Uterus (tissue), 4 donors: ENCODE results near the gene HSPBP1. TPM values are rescaled to one million over a fixed set of nuclear protein-coding genes. Genes with fewer than 3 reads are reported as not detected.
A peak's percentile ranks its signal among the peaks of the same experiment; 100 is the strongest.

Experiments used
- DNase-seq, 2 donors: peaks; one replicate each; pipeline ENCODE4 v3.0.0-alpha.2; 2019 to 2020
- H3K27ac ChIP-seq, 2 donors: fragments of 200-600 bp; sonication (generic); 1 replicate in 1 of 2; 2 replicates in 1 of 2; pipeline ENCODE4 v1.5.1; 2016 to 2018
- H3K27me3 ChIP-seq, 2 donors: fragments of 200-600 bp; sonication (generic); one replicate each; pipeline ENCODE4 v1.5.1; 2018 to 2019; ENCODE audit warnings: control low read depth in 1 of 2
- H3K36me3 ChIP-seq, 2 donors: fragments of 200-600 bp; sonication (generic); one replicate each; pipeline ENCODE4 v1.5.1; 2019; ENCODE audit warnings: control low read depth in 1 of 2
- H3K4me1 ChIP-seq, 2 donors: fragments of 200-600 bp; sonication (generic); one replicate each; pipeline ENCODE4 v1.5.1; 2018 to 2019; ENCODE audit warnings: control low read depth in 1 of 2
- H3K4me3 ChIP-seq, 2 donors: fragments of 200-600 bp; sonication (generic); 1 replicate in 1 of 2; 2 replicates in 1 of 2; pipeline ENCODE4 v1.5.1; 2018 to 2019; ENCODE audit warnings: mild to moderate bottlenecking in 1 of 2
- H3K9me3 ChIP-seq, 2 donors: fragments of 200-600 bp; sonication (generic); one replicate each; pipeline ENCODE4 v1.5.1; 2019; ENCODE audit warnings: control low read depth in 1 of 2
- CTCF ChIP-seq, 4 experiments: fragments of 200-600 bp in 2 of 4; fragments of 450-650 bp in 2 of 4; sonication (generic) in 2 of 4; IDR thresholded peaks; one replicate each; pipeline ENCODE4 v1.5.1; 2016 to 2019; ENCODE audit warnings: antibody characterized with exemption in 4 of 4, mild to moderate bottlenecking in 2 of 4, moderate library complexity in 1 of 4
- POLR2A ChIP-seq, 2 donors: fragments of 450-650 bp; IDR thresholded peaks; one replicate each; pipeline ENCODE4 v1.6.1; 2016; ENCODE audit warnings: antibody characterized with exemption in 2 of 2, mild to moderate bottlenecking in 1 of 2, moderate library complexity in 1 of 2
- intact Hi-C: fragments of 100-400 bp; cut with DNase I; formaldehyde crosslinking; loops from one replicate; pipeline ENCODE4 v1.15.1; 2023; ENCODE audit warnings: low total_unique reads
- total RNA-seq, 4 donors: library from RNA; depleted of rRNA in 3 of 4; stranded (reverse); fragments of >200 nt in 3 of 4; gene quantifications; one replicate each; pipeline versions ENCODE4 v1.1.0 to v1.2.4, GENCODE V29; 2014 to 2023
- donor health status: DM: yes; HTN: yes; CAD: no.

Gene HSPBP1
- total RNA-seq, 4 donors from 2014 or later, result 1.3 to 37.4 (median 25.6) TPM

DNA sequence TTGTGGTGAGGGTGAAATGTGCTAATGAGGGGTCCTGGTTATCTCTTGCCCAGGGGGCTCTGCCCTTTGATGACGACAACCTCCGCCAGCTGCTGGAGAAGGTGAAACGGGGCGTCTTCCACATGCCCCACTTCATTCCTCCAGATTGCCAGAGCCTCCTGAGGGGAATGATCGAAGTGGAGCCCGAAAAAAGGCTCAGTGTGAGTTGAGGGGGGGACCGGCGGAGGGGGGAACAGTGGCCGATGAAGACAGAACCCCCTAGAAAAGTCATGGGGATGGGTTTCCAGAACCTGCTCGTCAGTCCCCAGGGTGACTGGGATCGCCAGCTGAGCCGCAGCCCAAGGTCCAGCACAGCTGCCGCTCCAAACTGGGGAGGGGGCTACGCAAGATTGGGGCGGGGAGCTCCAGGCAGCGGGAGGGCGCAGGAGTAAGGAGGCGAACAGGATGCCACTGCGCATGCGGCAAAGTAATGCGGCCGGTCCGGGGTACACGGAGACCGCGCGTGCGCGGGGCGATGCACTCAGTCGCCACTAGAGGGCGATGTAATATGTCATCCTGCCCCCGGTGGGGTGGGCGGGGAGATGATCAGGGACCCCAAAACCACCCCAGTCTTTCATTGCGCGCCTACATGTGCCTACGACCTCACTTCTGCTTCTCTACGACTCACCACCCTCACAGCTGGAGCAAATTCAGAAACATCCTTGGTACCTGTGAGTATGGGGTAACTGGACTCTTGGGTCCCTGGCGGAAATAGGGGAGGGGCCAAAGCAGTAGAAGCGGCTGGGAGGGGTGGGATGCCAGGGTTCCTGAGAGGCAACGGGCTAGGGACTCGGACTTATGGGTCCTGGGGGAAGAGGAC, 21.8 kb upstream of the HSPBP1 start:
- intact Hi-C loops, result loop anchor here (5.0 kb wide), 1 partner anchor 81 kb away; the partner anchor contains the start of gene TMEM238
- DNase-seq, result peak; percentile 85 to 88
- Histone ChIP-seq H3K36me3 (no peaks in the 10 kb centered on the region), H3K27me3 (no peaks in the 10 kb centered on the region), H3K9me3 (no peaks in the 10 kb centered on the region), H3K27ac (peak overlapping the region in 1 of 2 donors; percentile 40), H3K4me1 (peaks cover 0 to 5% of the 10 kb centered on the region in 2 donors), H3K4me3 (peak overlapping the region in 1 of 2 donors; percentile 21)
- peak; percentile 93 to 99 (median 97) for TF ChIP-seq CTCF (IDR thresholded peaks at IDR 0.05)
- TF ChIP-seq POLR2A (IDR thresholded peaks at IDR 0.05), result peak; percentile 8 to 16

GRCh38 chr19:55300886-55301458, 21.1 kb upstream of the HSPBP1 start:
- TF ChIP-seq CTCF (IDR thresholded peaks at IDR 0.05) (no peak), POLR2A (IDR thresholded peaks at IDR 0.05) (no peak)
- H3K27ac ChIP-seq, result no peak overlapping the region
- intact Hi-C loops, result loop anchor here (5.0 kb wide), 1 partner anchor 81 kb away; the partner anchor contains the start of gene TMEM238
- H3K4me3 ChIP-seq, result peak overlapping the region in 1 of 2 donors; percentile 21
- peaks cover 0 to 5% of the 10 kb centered on the region in 2 donors for H3K4me1 ChIP-seq
- no peaks in the 10 kb centered on the region for H3K9me3 ChIP-seq
- DNase-seq, result no peak
- H3K36me3 ChIP-seq, result no peaks in the 10 kb centered on the region
- H3K27me3 ChIP-seq, result no peaks in the 10 kb centered on the region

GRCh38 chr19:55299991-55300390, 20.1 kb upstream of the HSPBP1 start:
- H3K4me1 ChIP-seq, result peaks cover 0 to 5% of the 10 kb centered on the region in 2 donors
- TF ChIP-seq POLR2A (IDR thresholded peaks at IDR 0.05), result no peak
- TF ChIP-seq CTCF (IDR thresholded peaks at IDR 0.05), result no peak
- no peaks in the 10 kb centered on the region for H3K36me3 ChIP-seq
- H3K4me3 ChIP-seq, result no peak overlapping the region
- H3K27me3 ChIP-seq, result no peaks in the 10 kb centered on the region
- no peak overlapping the region for H3K27ac ChIP-seq
- no peak for DNase-seq
- intact Hi-C loops, result loop anchor here (5.0 kb wide), 1 partner anchor 82 kb away; the partner anchor contains the start of gene TMEM238
- H3K9me3 ChIP-seq, result no peaks in the 10 kb centered on the region

DNA sequence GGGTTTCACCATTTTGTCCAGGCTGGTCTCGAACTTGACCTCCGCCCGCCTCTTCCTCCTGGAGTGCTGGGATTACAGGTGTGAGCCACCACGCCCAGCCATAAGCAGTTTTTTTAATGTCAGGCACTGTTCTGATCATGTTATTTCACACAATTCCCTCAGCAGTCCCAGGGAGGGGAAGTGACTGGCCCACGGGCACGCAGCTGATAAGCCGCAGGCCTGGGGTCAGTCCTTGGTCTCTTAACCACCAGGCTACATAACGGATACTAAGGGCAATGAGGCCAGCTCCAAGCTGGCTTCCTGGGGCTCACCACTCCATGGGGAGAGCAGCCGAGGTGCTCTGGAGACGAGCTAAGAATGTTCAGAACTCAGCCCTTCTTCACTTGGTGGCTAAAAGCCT, 17.4 kb upstream of the HSPBP1 start:
- Histone ChIP-seq H3K27ac (no peak overlapping the region), H3K4me3 (no peak overlapping the region), H3K36me3 (no peaks in the 10 kb centered on the region), H3K4me1 (peaks cover 0 to 5% of the 10 kb centered on the region in 2 donors), H3K9me3 (no peaks in the 10 kb centered on the region), H3K27me3 (no peaks in the 10 kb centered on the region)
- TF ChIP-seq CTCF (IDR thresholded peaks at IDR 0.05) (no peak), POLR2A (IDR thresholded peaks at IDR 0.05) (no peak)
- no peak for DNase-seq
- intact Hi-C loops, result no loop called here
